Measurements from ENCODE around the gene WSCD1. TPM values are rescaled to one million over a fixed set of nuclear protein-coding genes. Genes with fewer than 3 reads are reported as not detected.

WSCD1 gene
- total RNA-seq, 1 experiment from 2014 or later, result 57.0 TPM

- H3K4me3 ChIP-seq (ENCODE audit: low read length), result peak overlapping the region; percentile 79
- H3K27me3 ChIP-seq (ENCODE audit: low read length), result no peaks in the 10 kb centered on the region
- intact Hi-C loops (cut with micrococcal nuclease), result no loop called here
- ATAC-seq, result no peak
- peak overlapping the region; percentile 75 for H3K9ac ChIP-seq (ENCODE audit: low read length)
- H4K20me1 ChIP-seq (ENCODE audit: low read length), result peaks cover 10% of the 10 kb centered on the region; the same call in 1 of the 2 replicates
- peak overlapping the region; percentile 56 for H3K27ac ChIP-seq (ENCODE audit: low read length)
- H3K4me1 ChIP-seq (ENCODE audit: insufficient read depth, low read length), result peaks cover 22% of the 10 kb centered on the region
- no peak overlapping the region for H2AFZ ChIP-seq (ENCODE audit: low read length)
- no peak for DNase-seq
- no peaks in the 10 kb centered on the region for H3K36me3 ChIP-seq (ENCODE audit: low read depth, low read length)
- ChIA-PET CTCF (no interaction called here), POLR2A (ENCODE audit: unreplicated experiment) (interaction anchor here (0.5 to 0.6 kb wide), 2 partner anchors 10 to 78 kb away, joined by 3 to 8 read pairs; no protein-coding TSS in a partner anchor)
- H3K9me2 ChIP-seq (replicated peaks; ENCODE audit: low read length), result no peaks in the 10 kb centered on the region
- H3K9me3 ChIP-seq (ENCODE audit: low read length), result no peaks in the 10 kb centered on the region
- H3K79me2 ChIP-seq (ENCODE audit: low read length), result peaks cover 52% of the 10 kb centered on the region
- H3K4me2 ChIP-seq (ENCODE audit: low read length), result peak overlapping the region; percentile 95
- H3F3A ChIP-seq (ENCODE audit: low read length, unreplicated experiment), result no peaks in the 10 kb centered on the region
- TF ChIP-seq EZH2phosphoT487 (IDR thresholded peaks at IDR 0.05; ENCODE audit: borderline replicate concordance, low read length), result no peak
- TF ChIP-seq EZH2 (IDR thresholded peaks at IDR 0.05; ENCODE audit: low read length, unreplicated experiment), result no peak
- TF ChIP-seq CTCF (conservative IDR thresholded peaks at IDR 0.05; ENCODE audit: low read depth, low read length), result no peak
- TSS peak; percentile 34 for BruUV-seq (replicated peaks)
Measured at GRCh38 chr17:6071528-6072065, 1.4 kb downstream of the WSCD1 start.

GRCh38 chr17:6072157-6072556 is 2.0 kb downstream of the WSCD1 start:
- peak overlapping the region; percentile 79 for H3K4me3 ChIP-seq (ENCODE audit: low read length)
- CTCF ChIA-PET, result no interaction called here
- H3K4me1 ChIP-seq (ENCODE audit: insufficient read depth, low read length), result peaks cover 21% of the 10 kb centered on the region
- H3K79me2 ChIP-seq (ENCODE audit: low read length), result peaks cover 52% of the 10 kb centered on the region
- BruUV-seq (replicated peaks), result no TSS peak
- peak overlapping the region; percentile 56 for H3K27ac ChIP-seq (ENCODE audit: low read length)
- H3K9me3 ChIP-seq (ENCODE audit: low read length), result no peaks in the 10 kb centered on the region
- H3K9ac ChIP-seq (ENCODE audit: low read length), result peak overlapping the region; percentile 75
- no peak overlapping the region for H2AFZ ChIP-seq (ENCODE audit: low read length)
- H4K20me1 ChIP-seq (ENCODE audit: low read length), result peaks cover 10% of the 10 kb centered on the region; the same call in 1 of the 2 replicates
- POLR2A ChIA-PET (ENCODE audit: unreplicated experiment), result interaction anchor here (0.6 kb wide), 1 partner anchor 78 kb away, joined by 3 read pairs; no protein-coding TSS in a partner anchor
- DNase-seq (peak; percentile 64), ATAC-seq (peak; percentile 28)
- peak overlapping the region; percentile 95 for H3K4me2 ChIP-seq (ENCODE audit: low read length)
- TF ChIP-seq CTCF (conservative IDR thresholded peaks at IDR 0.05; ENCODE audit: low read depth, low read length), result no peak
- intact Hi-C loops (cut with micrococcal nuclease), result no loop called here
- H3K9me2 ChIP-seq (replicated peaks; ENCODE audit: low read length), result no peaks in the 10 kb centered on the region
- no peaks in the 10 kb centered on the region for H3K36me3 ChIP-seq (ENCODE audit: low read depth, low read length)
- H3K27me3 ChIP-seq (ENCODE audit: low read length), result no peaks in the 10 kb centered on the region
- H3F3A ChIP-seq (ENCODE audit: low read length, unreplicated experiment), result no peaks in the 10 kb centered on the region

GRCh38 chr17:6072611-6073010 is 2.4 kb downstream of the WSCD1 start:
- Histone ChIP-seq H3K4me2 (ENCODE audit: low read length) (peak overlapping the region; percentile 95), H3K79me2 (ENCODE audit: low read length) (peaks cover 55% of the 10 kb centered on the region), H3K9ac (ENCODE audit: low read length) (no peak overlapping the region), H4K20me1 (ENCODE audit: low read length) (peaks cover 10% of the 10 kb centered on the region; the same call in 1 of the 2 replicates), H2AFZ (ENCODE audit: low read length) (no peak overlapping the region), H3K4me1 (ENCODE audit: insufficient read depth, low read length) (peaks cover 21% of the 10 kb centered on the region), H3K9me2 (replicated peaks; ENCODE audit: low read length) (no peaks in the 10 kb centered on the region), H3K27ac (ENCODE audit: low read length) (peak overlapping the region; percentile 56; the same call in 1 of the 2 replicates), H3K27me3 (ENCODE audit: low read length) (no peaks in the 10 kb centered on the region), H3K36me3 (ENCODE audit: low read depth, low read length) (no peaks in the 10 kb centered on the region), H3K9me3 (ENCODE audit: low read length) (no peaks in the 10 kb centered on the region), H3F3A (ENCODE audit: low read length, unreplicated experiment) (no peaks in the 10 kb centered on the region), H3K4me3 (ENCODE audit: low read length) (peak overlapping the region; percentile 79; the same call in 1 of the 2 replicates)
- ATAC-seq, result no peak
- no peak for TF ChIP-seq EZH2 (IDR thresholded peaks at IDR 0.05; ENCODE audit: low read length, unreplicated experiment)
- TF ChIP-seq EZH2phosphoT487 (IDR thresholded peaks at IDR 0.05; ENCODE audit: borderline replicate concordance, low read length), result no peak
- TF ChIP-seq CTCF (conservative IDR thresholded peaks at IDR 0.05; ENCODE audit: low read depth, low read length), result no peak
- POLR2A ChIA-PET (ENCODE audit: unreplicated experiment), result no interaction called here
- intact Hi-C loops (cut with micrococcal nuclease), result no loop called here
- no TSS peak for BruUV-seq (replicated peaks)
- CTCF ChIA-PET, result no interaction called here
- DNase-seq, result no peak
